Ureter (tissue), 1 donor: ENCODE results near the gene PJA2. TPM values are rescaled to one million over a fixed set of nuclear protein-coding genes. Genes with fewer than 3 reads are reported as not detected.
A peak's percentile ranks its signal among the peaks of the same experiment; 100 is the strongest.
"Not testable (repeated sequence)": the region's sequence is repeated elsewhere in the genome, so short reads cannot be mapped to it uniquely, and the experiment has no call there.

ENCODE experiments used
- DNase-seq: peaks from one replicate; pipeline ENCODE4 v3.0.0-alpha.2; 2020; ENCODE audit warnings: low spot score
- total RNA-seq: library from RNA; stranded (reverse); gene quantifications from one replicate; pipeline ENCODE4 v1.2.4, GENCODE V29; 2023
- donor health status: DM: yes; HTN: yes; CAD: no.

Gene PJA2
- total RNA-seq: 102 TPM

GRCh38 chr5:109409844-109410388 lies at the start of gene PJA2:
TSS of gene PJA2 (minus strand) at chr5:109409974. CDS start at chr5:109383433, 26,541 bp downstream.
- DNase-seq: peak; percentile 98

GRCh38 chr5:109455598-109456096 lies 45.9 kb upstream of the PJA2 start:
- DNase-seq: peak; percentile 80

GRCh38 chr5:109454731-109455505 lies 45.1 kb upstream of the PJA2 start:
- no peak for DNase-seq

- DNase-seq: no peak
These were observed 43.5 kb upstream of the PJA2 start for GRCh38 chr5:109453251-109453650.

- DNase-seq: no peak
These were observed 42.9 kb upstream of the PJA2 start for GRCh38 chr5:109452661-109453060.

- DNase-seq: no peak
These were observed 41.4 kb upstream of the PJA2 start for GRCh38 chr5:109451146-109451545.

GRCh38 chr5:109450129-109450877 lies 40.5 kb upstream of the PJA2 start:
- DNase-seq: no peak

GRCh38 chr5:109448838-109449237 lies 39.1 kb upstream of the PJA2 start:
- DNase-seq: no peak

- DNase-seq: no peak
These were observed 29.8 kb upstream of the PJA2 start for GRCh38 chr5:109439590-109439989.

- no peak for DNase-seq
These were observed 16.3 kb upstream of the PJA2 start for GRCh38 chr5:109426075-109426474.

GRCh38 chr5:109425521-109425920 lies 15.7 kb upstream of the PJA2 start:
- DNase-seq: not testable (repeated sequence)

- DNase-seq: no peak
These were observed 12.2 kb upstream of the PJA2 start for GRCh38 chr5:109421956-109422355.

GRCh38 chr5:109418712-109419352 lies 9.1 kb upstream of the PJA2 start:
- no peak for DNase-seq

GRCh38 chr5:109416882-109417281 lies 7.1 kb upstream of the PJA2 start:
- no peak for DNase-seq

GRCh38 chr5:109413921-109414461 lies 4.2 kb upstream of the PJA2 start:
- not testable (repeated sequence) for DNase-seq

- no peak for DNase-seq
These were observed 3.7 kb upstream of the PJA2 start for GRCh38 chr5:109413458-109413857.

GRCh38 chr5:109412981-109413402 lies 3.2 kb upstream of the PJA2 start:
- no peak for DNase-seq

- no peak for DNase-seq
These were observed 1.9 kb upstream of the PJA2 start for GRCh38 chr5:109411627-109412026.

GRCh38 chr5:109411149-109411514 lies 1.4 kb upstream of the PJA2 start:
- no peak for DNase-seq

- DNase-seq: peak; percentile 77
These were observed 795 bp upstream of the PJA2 start for GRCh38 chr5:109410389-109411148.
